HEK293 (cell line): ENCODE data around the gene PPP6R3.

Experiments
- CTCF ChIA-PET: fragments of 350-600 bp; formaldehyde crosslinking; extraction: SDS; loops from one replicate; lab custom pipeline; 2021; ENCODE audit warnings: antibody characterized with exemption; lab: Yijun Ruan, JAX
- POLR2A ChIA-PET: fragments of 300-600 bp; formaldehyde crosslinking; extraction: SDS; loops from one replicate; lab custom pipeline; 2020; ENCODE audit warnings: antibody characterized with exemption, inconsistent platforms; lab: Yijun Ruan, JAX
- H3K27ac ChIP-seq: fragments of 200-500 bp; sonication (Bioruptor generic); 2 replicates; pipeline ENCODE4 v1.5.1; 2014; ENCODE audit warnings: low read depth, low read length, control low read depth, inconsistent platforms; ENCODE audit errors: extremely low read depth
- H3K36me3 ChIP-seq, 2 experiments: fragments of 200-500 bp in 1 of 2; sonication (Bioruptor generic) in 1 of 2; 1 replicate in 1 of 2; 2 replicates in 1 of 2; pipeline ENCODE4 v1.5.1; 2014 to 2017; ENCODE audit warnings: inconsistent platforms in 2 of 2, low read length in 2 of 2; ENCODE audit not compliant: control insufficient read depth in 2 of 2, insufficient read depth in 1 of 2
- H3K4me1 ChIP-seq: fragments of 200-500 bp; sonication (Bioruptor generic); 2 replicates; pipeline ENCODE4 v1.5.1; 2014; ENCODE audit warnings: mild to moderate bottlenecking, low read length, inconsistent platforms; ENCODE audit not compliant: control insufficient read depth, insufficient read depth
- H3K4me3 ChIP-seq: 2 replicates; pipeline ENCODE4 v1.5.1; 2011; ENCODE audit warnings: low read depth, mild to moderate bottlenecking, control low read depth, low read length, moderate library complexity
- H3K9me3 ChIP-seq: fragments of 200-500 bp; sonication (Bioruptor generic); 2 replicates; pipeline ENCODE4 v1.5.1; 2014; ENCODE audit warnings: low read depth, low read length, inconsistent platforms; ENCODE audit not compliant: control insufficient read depth, insufficient read depth
- GLIS2 ChIP-seq: fragments of 450-650 bp; formaldehyde crosslinking; IDR thresholded peaks from 2 replicates; pipeline ENCODE4 v1.5.1; 2016; ENCODE audit warnings: missing biosample characterization, missing genetic modification characterization
- OVOL3 ChIP-seq: fragments of 450-650 bp; formaldehyde crosslinking; IDR thresholded peaks from 2 replicates; pipeline ENCODE4 v1.5.1; 2016; ENCODE audit warnings: missing biosample characterization, missing genetic modification characterization
- SETDB1 ChIP-seq: IDR thresholded peaks from one replicate; pipeline ENCODE4 v1.6.1; 2017; ENCODE audit warnings: mild to moderate bottlenecking, low read length, moderate library complexity, mixed read lengths; ENCODE audit not compliant: insufficient read length
- SP7 ChIP-seq: fragments of 450-650 bp; formaldehyde crosslinking; IDR thresholded peaks from 2 replicates; pipeline ENCODE4 v1.5.1; 2016; ENCODE audit warnings: missing biosample characterization, missing genetic modification characterization
- ZBTB17 ChIP-seq: fragments of 450-650 bp; formaldehyde crosslinking; IDR thresholded peaks from 2 replicates; pipeline ENCODE4 v1.5.1; 2016; ENCODE audit warnings: missing biosample characterization, missing genetic modification characterization
- ZBTB48 ChIP-seq: fragments of 450-650 bp; formaldehyde crosslinking; IDR thresholded peaks from 2 replicates; pipeline ENCODE4 v1.5.1; 2016; ENCODE audit warnings: missing biosample characterization, missing genetic modification characterization
- ZFP69B ChIP-seq: fragments of 450-650 bp; formaldehyde crosslinking; IDR thresholded peaks from 2 replicates; pipeline ENCODE4 v1.5.1; 2016; ENCODE audit warnings: missing biosample characterization, missing genetic modification characterization
- ZNF10 ChIP-seq: fragments of 450-650 bp; formaldehyde crosslinking; IDR thresholded peaks from 2 replicates; pipeline ENCODE4 v1.5.1; 2017; ENCODE audit warnings: missing biosample characterization, missing genetic modification characterization
- ZNF112 ChIP-seq: fragments of 450-650 bp; formaldehyde crosslinking; IDR thresholded peaks from 2 replicates; pipeline ENCODE4 v1.5.0; 2017; ENCODE audit warnings: missing biosample characterization, missing genetic modification characterization
- ZNF140 ChIP-seq: fragments of 450-650 bp; formaldehyde crosslinking; IDR thresholded peaks from 2 replicates; pipeline ENCODE4 v1.5.1; 2016; ENCODE audit warnings: missing biosample characterization, missing genetic modification characterization
- ZNF214 ChIP-seq: fragments of 450-650 bp; formaldehyde crosslinking; IDR thresholded peaks from 2 replicates; pipeline ENCODE4 v1.5.1; 2017; ENCODE audit warnings: missing biosample characterization, mild to moderate bottlenecking, missing genetic modification characterization, borderline replicate concordance
- ZNF221 ChIP-seq: fragments of 450-650 bp; formaldehyde crosslinking; IDR thresholded peaks from 2 replicates; pipeline ENCODE4 v1.5.1; 2017; ENCODE audit warnings: missing biosample characterization, missing genetic modification characterization, borderline replicate concordance
- ZNF23 ChIP-seq: fragments of 450-650 bp; formaldehyde crosslinking; IDR thresholded peaks from 2 replicates; pipeline ENCODE4 v1.5.1; 2016; ENCODE audit warnings: missing biosample characterization, missing genetic modification characterization, borderline replicate concordance
- ZNF266 ChIP-seq: fragments of 450-650 bp; formaldehyde crosslinking; IDR thresholded peaks from 2 replicates; pipeline ENCODE4 v1.5.1; 2016; ENCODE audit warnings: missing biosample characterization, missing genetic modification characterization, low read depth
- ZNF362 ChIP-seq: fragments of 450-650 bp; formaldehyde crosslinking; IDR thresholded peaks from 2 replicates; pipeline ENCODE4 v1.5.1; 2016; ENCODE audit warnings: missing biosample characterization, missing genetic modification characterization
- ZNF37A ChIP-seq: fragments of 450-650 bp; IDR thresholded peaks from 2 replicates; pipeline ENCODE4 v1.5.1; 2018; ENCODE audit warnings: missing biosample characterization, missing genetic modification characterization
- ZNF394 ChIP-seq: fragments of 450-650 bp; formaldehyde crosslinking; IDR thresholded peaks from 2 replicates; pipeline ENCODE4 v1.5.1; 2016; ENCODE audit warnings: missing biosample characterization, missing genetic modification characterization, mild to moderate bottlenecking, moderate library complexity, borderline replicate concordance
- ZNF423 ChIP-seq: fragments of 450-650 bp; formaldehyde crosslinking; IDR thresholded peaks from 2 replicates; pipeline ENCODE4 v1.5.1; 2016; ENCODE audit warnings: missing biosample characterization, missing genetic modification characterization
- ZNF501 ChIP-seq: fragments of 450-650 bp; formaldehyde crosslinking; IDR thresholded peaks from 2 replicates; pipeline ENCODE4 v1.5.1; 2016; ENCODE audit warnings: missing biosample characterization, missing genetic modification characterization
- ZNF513 ChIP-seq: fragments of 450-650 bp; IDR thresholded peaks from 2 replicates; pipeline ENCODE4 v1.5.1; 2018; ENCODE audit warnings: missing biosample characterization, missing genetic modification characterization
- ZNF555 ChIP-seq: fragments of 450-650 bp; formaldehyde crosslinking; conservative IDR thresholded peaks from 2 replicates; pipeline ENCODE4 v1.5.1; 2017; ENCODE audit warnings: missing biosample characterization, mild to moderate bottlenecking, missing genetic modification characterization, inconsistent platforms
- ZNF621 ChIP-seq: fragments of 450-650 bp; formaldehyde crosslinking; IDR thresholded peaks from 2 replicates; pipeline ENCODE4 v1.5.1; 2017; ENCODE audit warnings: missing biosample characterization, missing genetic modification characterization
- ZNF658 ChIP-seq: fragments of 450-650 bp; formaldehyde crosslinking; IDR thresholded peaks from 2 replicates; pipeline ENCODE4; 2016; ENCODE audit warnings: missing biosample characterization, missing genetic modification characterization
- ZNF704 ChIP-seq: fragments of 450-650 bp; formaldehyde crosslinking; IDR thresholded peaks from 2 replicates; pipeline ENCODE4 v1.5.1; 2016; ENCODE audit warnings: missing biosample characterization, missing genetic modification characterization
- ZNF76 ChIP-seq: fragments of 450-650 bp; formaldehyde crosslinking; IDR thresholded peaks from 2 replicates; pipeline ENCODE4; 2016; ENCODE audit warnings: low read depth, missing biosample characterization, missing genetic modification characterization, borderline replicate concordance
- ZNF837 ChIP-seq: fragments of 450-650 bp; formaldehyde crosslinking; IDR thresholded peaks from 2 replicates; pipeline ENCODE4 v1.5.1; 2016; ENCODE audit warnings: missing biosample characterization, missing genetic modification characterization
- TF ChIP-seq, protein P1 (sequence below): fragments of 450-650 bp; formaldehyde crosslinking; IDR thresholded peaks from 2 replicates; pipeline ENCODE4 v1.5.1; 2016; ENCODE audit warnings: missing biosample characterization, missing genetic modification characterization, borderline replicate concordance
- TF ChIP-seq, protein P2 (sequence below): fragments of 450-650 bp; formaldehyde crosslinking; IDR thresholded peaks from 2 replicates; pipeline ENCODE4 v1.5.1; 2016; ENCODE audit warnings: missing biosample characterization, missing genetic modification characterization

PPP6R3 gene

DNA sequence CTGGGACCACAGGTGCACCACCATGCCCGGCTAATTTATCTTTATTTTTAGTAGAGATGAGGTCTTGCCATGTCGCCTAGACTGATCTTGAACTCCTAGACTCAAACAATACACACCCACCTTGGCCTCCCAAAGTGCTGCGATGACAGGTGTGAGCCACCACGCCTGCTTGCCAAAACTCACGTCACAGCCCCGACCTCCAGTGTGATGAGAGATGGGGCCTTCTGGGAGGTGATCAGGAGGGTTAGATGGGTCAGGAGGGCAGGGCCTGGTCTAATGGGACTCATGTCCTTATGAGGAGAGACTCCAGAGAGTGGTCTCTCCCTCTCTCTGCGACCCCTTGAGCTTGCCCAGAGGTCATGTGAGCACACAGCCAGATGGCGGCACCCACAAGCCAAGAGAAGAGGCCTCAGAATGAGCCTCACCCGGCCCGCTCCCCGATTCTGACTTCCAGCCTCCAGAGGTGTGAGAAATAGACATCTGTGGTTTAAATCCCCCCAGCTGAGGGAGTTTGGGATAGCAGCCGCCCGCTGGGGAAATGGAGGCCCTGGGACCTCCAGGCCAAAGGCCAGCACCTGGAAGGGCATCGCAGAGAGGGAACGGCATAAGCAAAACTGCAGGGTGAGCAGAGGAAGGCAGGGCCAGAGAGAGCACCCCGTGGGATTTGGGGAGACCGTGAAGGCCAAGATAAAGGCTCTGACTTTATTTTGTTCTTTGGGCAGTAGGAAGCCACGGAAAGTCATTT lies 199.7 kb downstream of the PPP6R3 start:
- Histone ChIP-seq H3K4me3 (no peak overlapping the region), H3K27ac (no peak overlapping the region; the same call in 1 of the 2 replicates), H3K9me3 (no peaks in the 10 kb centered on the region), H3K4me1 (peaks cover 10% of the 10 kb centered on the region), H3K36me3 (no peaks in the 10 kb centered on the region)
- ChIA-PET CTCF (interaction anchor here (0.7 to 1.2 kb wide), 2 partner anchors 31 to 137 kb away, joined by 3 read pairs; no protein-coding TSS in a partner anchor), POLR2A (no interaction called here)
- TF ChIP-seq ZNF10 (tag by site-specific recombination) (no peak), ZNF704 (tag by site-specific recombination) (no peak), ZNF266 (tag by site-specific recombination) (no peak), ZNF423 (no peak), SETDB1 (no peak), ZNF501 (tag by site-specific recombination) (no peak), GLIS2 (tag by site-specific recombination) (no peak), ZNF513 (tag by site-specific recombination) (no peak), ZNF140 (no peak), SP7 (tag by site-specific recombination) (no peak), ZNF837 (tag by site-specific recombination) (no peak), ZBTB48 (tag by site-specific recombination) (no peak), ZNF23 (tag by site-specific recombination) (no peak), ZNF621 (no peak), ZNF658 (tag by site-specific recombination) (no peak), ZFP69B (no peak), ZNF394 (tag by site-specific recombination) (no peak)
- TF ChIP-seq, protein P1, sequence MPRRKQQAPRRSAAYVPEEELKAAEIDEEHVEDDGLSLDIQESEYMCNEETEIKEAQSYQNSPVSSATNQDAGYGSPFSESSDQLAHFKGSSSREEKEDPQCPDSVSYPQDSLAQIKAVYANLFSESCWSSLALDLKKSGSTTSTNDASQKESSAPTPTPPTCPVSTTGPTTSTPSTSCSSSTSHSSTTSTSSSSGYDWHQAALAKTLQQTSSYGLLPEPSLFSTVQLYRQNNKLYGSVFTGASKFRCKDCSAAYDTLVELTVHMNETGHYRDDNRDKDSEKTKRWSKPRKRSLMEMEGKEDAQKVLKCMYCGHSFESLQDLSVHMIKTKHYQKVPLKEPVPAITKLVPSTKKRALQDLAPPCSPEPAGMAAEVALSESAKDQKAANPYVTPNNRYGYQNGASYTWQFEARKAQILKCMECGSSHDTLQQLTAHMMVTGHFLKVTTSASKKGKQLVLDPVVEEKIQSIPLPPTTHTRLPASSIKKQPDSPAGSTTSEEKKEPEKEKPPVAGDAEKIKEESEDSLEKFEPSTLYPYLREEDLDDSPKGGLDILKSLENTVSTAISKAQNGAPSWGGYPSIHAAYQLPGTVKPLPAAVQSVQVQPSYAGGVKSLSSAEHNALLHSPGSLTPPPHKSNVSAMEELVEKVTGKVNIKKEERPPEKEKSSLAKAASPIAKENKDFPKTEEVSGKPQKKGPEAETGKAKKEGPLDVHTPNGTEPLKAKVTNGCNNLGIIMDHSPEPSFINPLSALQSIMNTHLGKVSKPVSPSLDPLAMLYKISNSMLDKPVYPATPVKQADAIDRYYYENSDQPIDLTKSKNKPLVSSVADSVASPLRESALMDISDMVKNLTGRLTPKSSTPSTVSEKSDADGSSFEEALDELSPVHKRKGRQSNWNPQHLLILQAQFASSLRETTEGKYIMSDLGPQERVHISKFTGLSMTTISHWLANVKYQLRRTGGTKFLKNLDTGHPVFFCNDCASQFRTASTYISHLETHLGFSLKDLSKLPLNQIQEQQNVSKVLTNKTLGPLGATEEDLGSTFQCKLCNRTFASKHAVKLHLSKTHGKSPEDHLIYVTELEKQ (tag by site-specific recombination), result no peak

DNA sequence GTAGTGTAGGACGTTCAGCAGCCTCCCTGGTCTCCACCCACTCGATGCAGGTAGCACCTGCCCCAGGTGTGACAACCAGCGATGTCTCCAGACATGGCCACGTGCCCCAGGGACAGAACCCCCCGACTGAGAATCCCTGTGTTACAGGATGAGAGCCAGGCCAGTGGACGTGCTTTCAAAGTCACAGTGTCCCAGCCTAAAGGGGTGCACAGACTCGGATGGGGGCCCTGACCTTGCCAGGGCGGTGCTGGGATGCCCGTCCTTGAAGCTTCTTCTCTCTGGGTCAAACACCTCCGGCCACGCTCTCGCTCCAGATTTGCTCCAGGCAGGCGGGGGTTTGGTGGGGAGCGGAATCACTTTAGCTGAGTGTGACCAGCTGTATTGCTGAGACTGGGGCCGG lies 200.5 kb downstream of the PPP6R3 start:
- no peak overlapping the region for H3K4me3 ChIP-seq
- TF ChIP-seq ZNF76 (tag by site-specific recombination) (no peak), ZBTB17 (no peak), ZNF37A (tag by site-specific recombination) (no peak), ZNF221 (no peak), ZNF214 (no peak), ZNF112 (no peak), ZNF555 (no peak), ZNF362 (tag by site-specific recombination) (no peak), OVOL3 (tag by site-specific recombination) (no peak)
- TF ChIP-seq, protein P2, sequence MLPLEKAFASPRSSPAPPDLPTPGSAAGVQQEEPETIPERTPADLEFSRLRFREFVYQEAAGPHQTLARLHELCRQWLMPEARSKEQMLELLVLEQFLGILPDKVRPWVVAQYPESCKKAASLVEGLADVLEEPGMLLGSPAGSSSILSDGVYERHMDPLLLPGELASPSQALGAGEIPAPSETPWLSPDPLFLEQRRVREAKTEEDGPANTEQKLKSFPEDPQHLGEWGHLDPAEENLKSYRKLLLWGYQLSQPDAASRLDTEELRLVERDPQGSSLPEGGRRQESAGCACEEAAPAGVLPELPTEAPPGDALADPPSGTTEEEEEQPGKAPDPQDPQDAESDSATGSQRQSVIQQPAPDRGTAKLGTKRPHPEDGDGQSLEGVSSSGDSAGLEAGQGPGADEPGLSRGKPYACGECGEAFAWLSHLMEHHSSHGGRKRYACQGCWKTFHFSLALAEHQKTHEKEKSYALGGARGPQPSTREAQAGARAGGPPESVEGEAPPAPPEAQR (tag by site-specific recombination), result no peak
- no peak overlapping the region for H3K27ac ChIP-seq
- POLR2A ChIA-PET, result no interaction called here
- H3K4me1 ChIP-seq, result peaks cover 10% of the 10 kb centered on the region
- CTCF ChIA-PET, result no interaction called here
- no peaks in the 10 kb centered on the region for H3K36me3 ChIP-seq
- no peaks in the 10 kb centered on the region for H3K9me3 ChIP-seq
